ENCODE results near the gene FRMD1.

Gene FRMD1

DNA sequence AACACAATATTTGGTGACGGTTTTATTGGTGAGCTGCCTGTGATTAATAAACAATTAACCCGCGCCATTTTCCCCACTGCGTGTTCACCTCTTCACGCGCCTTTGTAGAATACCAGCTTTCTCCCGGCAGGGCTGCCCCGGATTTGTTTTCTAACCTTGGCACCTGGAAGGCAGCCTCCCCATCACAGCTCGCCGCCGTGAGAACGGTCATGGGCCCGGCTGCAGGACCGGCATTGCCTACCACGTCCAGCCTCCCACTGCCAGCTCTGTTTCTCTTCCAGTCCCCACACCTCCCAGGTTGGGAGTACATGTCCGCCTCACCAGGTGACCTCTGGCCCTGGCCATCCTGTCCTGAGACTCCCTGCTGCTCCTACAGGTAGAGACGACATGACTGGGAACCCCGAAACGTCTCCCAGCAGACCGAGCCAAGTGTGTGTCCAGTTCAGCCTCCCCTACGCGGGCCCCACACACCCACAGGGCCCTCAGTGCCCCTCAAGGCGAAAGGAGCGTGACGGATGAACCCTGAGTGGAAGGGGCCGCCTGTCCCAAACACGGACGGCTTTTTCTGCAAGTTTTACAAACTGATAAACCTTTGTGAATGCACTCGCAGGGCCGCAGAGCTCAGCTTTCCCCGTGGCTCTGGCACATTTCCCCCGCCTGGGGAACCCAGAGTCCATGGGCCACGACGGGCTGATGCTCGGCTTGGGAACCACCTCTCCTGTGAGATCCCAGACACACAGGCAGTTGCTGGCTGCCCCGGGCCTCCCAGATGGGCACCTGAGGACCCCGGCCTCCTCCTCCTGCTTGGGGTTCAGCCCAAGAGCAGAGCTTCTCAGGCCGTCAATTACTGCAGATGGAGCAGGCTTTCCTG, 25.7 kb downstream of the FRMD1 start:
- no peak for FAIRE-seq

DNA sequence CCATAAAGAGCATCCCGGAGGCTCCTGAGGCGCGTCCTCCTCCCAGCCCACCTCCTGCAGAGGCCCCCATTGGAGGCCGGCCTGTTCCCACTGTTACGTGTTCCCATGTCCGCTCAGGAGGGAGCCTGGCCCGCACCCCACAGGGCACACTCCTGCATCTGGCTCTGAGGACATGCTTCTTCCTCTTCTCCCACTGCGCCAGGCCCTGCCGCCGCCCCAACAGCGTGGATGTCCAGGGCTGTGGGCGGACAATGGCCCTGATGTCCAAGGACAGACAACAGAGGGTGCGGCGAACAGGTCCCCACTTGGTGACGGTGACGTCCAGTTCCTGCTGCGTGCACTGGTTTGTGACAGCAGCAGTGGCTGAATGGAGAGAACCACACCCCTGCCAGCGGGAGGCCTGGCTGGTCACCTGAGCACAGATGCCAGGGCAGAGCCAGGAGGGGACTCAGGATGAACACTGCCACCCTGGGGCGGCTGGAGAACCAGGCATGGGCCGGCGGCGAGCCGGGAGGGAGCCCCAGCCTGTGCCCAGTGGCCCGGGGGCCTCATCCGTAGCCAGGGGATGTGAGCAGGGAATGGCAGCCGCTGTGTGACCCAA, 26.6 kb downstream of the FRMD1 start:
- no peak for FAIRE-seq

- no peak for FAIRE-seq
Measured at GRCh38 chr6:168051648-168052047, 27.4 kb downstream of the FRMD1 start.

DNA sequence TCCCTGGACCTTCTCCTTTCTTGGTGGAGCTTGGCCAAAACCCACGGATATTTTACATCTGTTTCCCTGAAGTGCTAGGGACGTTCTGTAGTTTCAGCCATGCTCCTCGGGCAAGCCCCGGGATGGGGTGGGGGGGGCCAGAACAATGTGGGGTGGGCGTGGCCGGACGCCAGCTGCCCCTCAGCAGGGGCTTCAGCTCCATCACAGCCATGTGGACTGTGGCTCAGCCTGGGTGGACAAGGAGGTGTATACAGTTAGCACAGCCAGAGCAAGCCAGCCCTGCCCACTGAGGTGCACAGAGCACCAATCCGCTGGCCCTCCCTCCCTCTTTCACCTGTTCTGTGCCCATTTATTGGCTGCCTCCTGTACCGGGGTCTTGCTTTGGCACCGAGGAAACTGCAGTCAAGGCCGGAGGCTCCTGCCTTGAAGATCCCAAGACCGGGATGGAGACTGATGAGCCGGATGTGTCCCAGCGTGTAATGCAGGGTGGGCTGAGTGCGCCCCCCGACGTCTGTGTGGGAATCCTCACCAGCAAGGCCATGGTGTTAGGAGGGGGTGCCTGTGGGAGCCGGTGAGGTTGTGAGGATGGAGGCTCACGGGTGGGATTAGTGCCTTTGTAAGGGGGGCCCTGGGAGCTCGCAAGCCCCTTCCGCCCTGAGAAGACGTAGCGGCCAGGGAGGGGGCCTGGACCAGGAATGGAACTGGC, 28.0 kb downstream of the FRMD1 start:
- no peak for FAIRE-seq

DNA sequence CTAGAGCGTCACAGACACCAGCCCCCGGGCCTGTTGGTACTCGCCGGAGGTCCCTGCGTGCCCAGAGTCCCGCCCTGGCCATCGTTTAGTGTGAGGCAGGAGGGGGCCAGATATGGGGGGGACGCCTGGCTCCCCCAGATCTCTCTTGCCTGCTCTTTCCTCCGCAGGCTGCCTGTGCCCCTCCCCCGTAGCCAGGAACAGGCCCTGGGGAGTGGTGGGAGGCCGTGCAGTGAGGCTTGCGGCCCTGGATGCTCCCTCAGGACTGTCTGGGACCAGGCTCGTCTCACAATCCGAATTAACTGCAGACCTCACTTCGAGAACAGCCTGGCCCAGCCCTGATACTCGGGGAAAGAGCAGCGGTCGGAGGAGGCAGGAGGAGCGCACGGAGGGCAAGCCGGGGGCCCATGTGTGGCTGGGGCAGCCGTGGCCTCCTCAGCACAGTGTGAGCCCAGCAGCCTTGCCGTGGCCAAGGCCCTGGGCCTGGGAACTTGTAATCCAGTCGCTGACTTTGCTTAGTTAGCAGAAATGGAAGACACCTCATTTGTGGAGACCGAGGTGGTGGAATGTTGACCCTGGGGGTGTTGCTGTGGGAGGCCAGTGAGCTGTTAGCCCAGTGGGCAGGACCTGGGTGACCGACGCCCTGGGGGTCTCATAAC, 28.7 kb downstream of the FRMD1 start:
- FAIRE-seq = no peak

- no peak for FAIRE-seq
Measured at GRCh38 chr6:168049706-168050224, 29.2 kb downstream of the FRMD1 start.

- no peak for FAIRE-seq
Measured at GRCh38 chr6:168049277-168049676, 29.7 kb downstream of the FRMD1 start.

DNA sequence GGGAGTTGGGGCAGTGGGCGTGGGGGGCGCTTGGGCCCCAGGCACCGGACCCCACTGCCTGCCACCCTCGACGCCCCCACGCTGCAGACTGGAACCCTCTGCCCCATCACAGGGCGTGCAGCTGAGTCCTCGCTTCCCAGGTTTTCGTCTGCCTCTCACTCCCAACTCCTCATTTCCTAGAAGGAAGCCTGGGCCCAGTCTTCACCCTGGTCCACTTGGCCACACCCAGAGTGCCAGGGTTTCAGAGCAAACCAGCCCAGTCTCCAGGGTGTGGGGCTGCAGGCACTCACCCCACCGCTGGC, 30.3 kb downstream of the FRMD1 start:
- no peak for FAIRE-seq

GRCh38 chr6:168047841-168048723, 30.9 kb downstream of the FRMD1 start:
- no peak for FAIRE-seq

- no peak for FAIRE-seq
Measured at GRCh38 chr6:168046696-168047095, 32.3 kb downstream of the FRMD1 start.

- no peak for FAIRE-seq
Measured at GRCh38 chr6:168045706-168046620, 33.0 kb downstream of the FRMD1 start.

GRCh38 chr6:168045141-168045691, 33.8 kb downstream of the FRMD1 start:
- no peak for FAIRE-seq

DNA sequence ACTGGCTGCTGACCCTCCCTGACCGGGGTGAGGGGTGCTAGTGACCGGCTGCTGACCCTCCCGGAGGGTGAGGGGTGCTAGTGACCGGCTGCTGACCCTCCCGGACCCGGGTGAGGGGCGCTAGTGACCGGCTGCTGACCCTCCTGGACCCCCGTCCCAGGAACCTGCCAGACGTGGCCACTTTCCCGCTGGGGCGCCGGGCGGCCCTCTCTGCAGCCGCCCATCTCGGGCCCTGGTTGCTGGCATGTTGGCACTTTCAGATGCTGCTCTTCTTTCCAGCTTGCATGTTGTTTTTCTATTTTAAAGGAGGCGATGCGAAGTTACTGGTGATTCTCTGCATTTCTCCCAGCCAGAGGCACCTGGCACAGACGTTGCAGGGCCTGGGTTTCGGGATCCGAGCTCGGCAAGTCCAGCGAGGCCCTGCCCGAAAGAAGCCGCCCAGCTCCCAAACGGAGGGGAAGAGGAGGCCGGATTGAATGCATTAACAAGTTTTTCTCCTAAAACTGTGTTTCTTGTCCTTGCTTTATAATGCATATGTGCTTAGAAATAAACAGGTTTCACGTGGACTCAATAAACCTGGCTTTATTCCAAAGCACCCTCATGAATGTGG, 34.4 kb downstream of the FRMD1 start:
- no peak for FAIRE-seq

DNA sequence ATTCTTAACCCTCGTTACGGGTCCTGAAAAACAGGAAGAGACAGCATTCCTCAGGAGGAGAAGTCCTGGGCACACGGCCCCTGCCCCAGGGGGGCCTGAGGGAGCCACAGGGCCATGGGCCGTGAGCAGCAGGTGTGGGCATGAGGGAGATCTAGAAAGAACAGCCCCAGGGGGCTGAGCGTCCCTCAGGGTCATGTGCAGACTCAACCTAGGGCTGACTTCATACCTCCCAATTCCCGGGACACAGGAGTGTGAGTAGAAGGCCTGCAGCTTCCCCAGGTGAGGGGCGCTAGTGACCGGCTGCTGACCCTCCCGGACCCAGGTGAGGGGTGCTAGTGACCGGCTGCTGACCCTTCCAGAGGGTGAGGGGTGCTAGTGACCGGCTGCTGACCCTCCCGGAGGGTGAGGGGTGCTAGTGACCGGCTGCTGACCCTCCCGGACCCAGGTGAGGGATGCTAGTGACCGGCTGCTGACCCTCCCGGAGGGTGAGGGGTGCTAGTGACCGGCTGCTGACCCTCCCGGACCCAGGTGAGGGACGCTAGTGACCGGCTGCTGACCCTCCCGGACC, 35.1 kb downstream of the FRMD1 start:
- no peak for FAIRE-seq

DNA sequence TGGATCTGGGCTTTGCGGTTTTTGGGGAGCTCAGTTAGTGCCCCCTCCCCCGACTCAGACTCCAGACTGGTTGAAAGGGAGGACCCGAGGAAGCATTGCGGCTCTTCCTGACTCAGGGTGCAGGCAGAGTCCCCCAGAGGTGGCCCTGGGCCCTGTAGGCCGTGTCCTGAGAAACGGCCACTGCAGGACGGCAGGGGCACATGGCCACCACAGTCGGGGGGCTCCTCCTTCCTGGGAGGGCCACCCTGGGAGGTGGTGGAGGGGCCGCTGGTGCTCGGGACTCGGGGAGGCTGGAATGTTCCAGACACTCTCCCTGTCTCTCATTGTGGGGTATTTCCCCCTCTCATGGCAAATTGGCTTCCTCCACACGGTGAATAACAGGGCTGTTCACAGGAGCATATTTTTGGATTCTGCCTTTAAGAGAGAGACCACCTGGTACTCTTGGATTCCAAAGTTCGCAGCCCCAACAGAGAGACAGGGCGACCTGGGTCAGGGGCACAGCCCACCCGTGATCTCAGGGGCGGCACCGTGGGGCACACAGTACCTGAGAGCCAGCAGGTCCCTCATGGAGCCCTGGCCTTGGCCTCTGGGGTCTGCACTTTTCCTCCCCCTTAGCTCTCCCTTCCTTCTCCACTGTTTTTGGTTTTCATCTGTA, 35.7 kb downstream of the FRMD1 start:
- no peak for FAIRE-seq

DNA sequence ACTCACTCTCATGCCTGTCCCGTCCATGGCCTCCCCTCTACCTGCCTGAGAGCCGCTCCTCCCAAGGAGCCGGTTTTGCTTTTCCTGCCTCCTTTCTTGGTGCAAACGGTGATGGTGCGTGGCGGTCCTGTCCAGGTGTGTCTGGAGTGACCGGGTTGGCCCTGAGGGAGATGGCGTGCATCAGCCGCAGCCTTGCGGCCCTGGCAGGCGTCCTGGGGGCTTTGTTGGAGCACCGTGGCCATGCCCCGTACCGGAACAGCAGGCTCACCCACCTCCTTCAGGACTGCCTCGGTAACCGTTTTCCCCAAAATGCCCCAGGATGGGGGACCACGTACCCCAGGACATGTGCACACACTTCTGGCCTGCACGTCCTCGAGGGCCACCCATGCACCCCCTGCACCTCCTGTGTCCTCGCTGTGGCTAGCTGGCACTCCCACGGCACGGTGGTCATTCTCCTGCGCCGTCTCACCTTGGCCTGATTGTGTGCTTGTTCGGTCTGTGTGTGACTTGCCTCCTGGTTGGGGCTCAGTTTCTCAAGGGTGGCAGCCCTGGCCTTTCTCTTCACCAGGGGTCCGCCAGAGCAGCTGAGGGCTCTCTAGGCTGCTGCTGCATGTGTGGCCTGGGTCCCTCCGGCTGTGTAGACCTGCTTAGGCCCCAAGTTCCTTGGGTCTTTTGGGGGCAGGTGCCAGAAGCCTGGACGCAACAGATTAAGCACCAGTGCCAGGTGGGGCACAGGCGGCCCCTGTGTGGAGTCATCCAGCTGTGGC, 36.4 kb downstream of the FRMD1 start:
- FAIRE-seq = no peak

- no peak for FAIRE-seq
Measured at GRCh38 chr6:168041928-168042327, 37.1 kb downstream of the FRMD1 start.

GRCh38 chr6:168040856-168041496, 38.0 kb downstream of the FRMD1 start:
- FAIRE-seq = no peak

Measured in TTC549 (cell line).